HG02798 (cell line): ENCODE measurements around the gene SLC22A24.
"Not testable (repeated sequence)": the region's sequence is repeated elsewhere in the genome, so short reads cannot be mapped to it uniquely, and the experiment has no call there.

Experiments used
- ATAC-seq: cut with Tn5 transposase; IDR thresholded peaks from one replicate; pipeline ENCODE4 v1.9.1; 2021; ENCODE audit warnings: mild to moderate bottlenecking; ENCODE audit not compliant: unreplicated experiment, poor library complexity

The SLC22A24 gene, protein sequence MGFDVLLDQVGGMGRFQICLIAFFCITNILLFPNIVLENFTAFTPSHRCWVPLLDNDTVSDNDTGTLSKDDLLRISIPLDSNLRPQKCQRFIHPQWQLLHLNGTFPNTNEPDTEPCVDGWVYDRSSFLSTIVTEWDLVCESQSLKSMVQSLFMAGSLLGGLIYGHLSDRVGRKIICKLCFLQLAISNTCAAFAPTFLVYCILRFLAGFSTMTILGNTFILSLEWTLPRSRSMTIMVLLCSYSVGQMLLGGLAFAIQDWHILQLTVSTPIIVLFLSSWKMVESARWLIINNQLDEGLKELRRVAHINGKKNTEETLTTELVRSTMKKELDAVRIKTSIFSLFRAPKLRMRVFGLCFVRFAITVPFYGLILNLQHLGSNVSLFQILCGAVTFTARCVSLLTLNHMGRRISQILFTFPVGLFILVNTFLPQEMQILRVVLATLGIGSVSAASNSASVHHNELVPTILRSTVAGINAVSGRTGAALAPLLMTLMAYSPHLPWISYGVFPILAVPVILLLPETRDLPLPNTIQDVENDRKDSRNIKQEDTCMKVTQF

DNA sequence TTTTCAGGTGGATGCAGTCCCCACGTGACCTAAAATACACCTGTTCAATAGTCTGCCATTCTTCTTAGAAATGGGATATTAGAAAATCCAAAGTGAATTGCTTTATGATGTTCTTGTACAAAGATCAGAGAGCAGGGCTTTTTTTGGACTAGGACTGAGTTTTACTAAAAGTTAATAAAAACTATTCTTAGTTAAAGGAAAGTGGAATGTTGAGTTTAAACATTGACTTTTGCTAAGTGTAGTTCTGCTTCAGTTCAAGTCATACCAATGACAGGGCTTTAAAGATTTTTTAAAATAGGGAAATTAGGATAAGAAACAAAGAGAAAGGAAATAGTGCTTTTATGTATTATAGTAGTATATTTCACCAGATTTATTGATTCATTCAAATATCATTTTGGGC lies at the start of gene SLC22A24:
SLC22A24 (minus strand) TSS at position 101 of the 400 bp plus-strand sequence. CDS start 442 bp downstream, outside the sequence.
- ATAC-seq = no peak

- ATAC-seq = no peak
These were observed 36.5 kb upstream of the SLC22A24 start for GRCh38 chr11:63180536-63180935.

GRCh38 chr11:63179432-63180041 lies 35.5 kb upstream of the SLC22A24 start:
- no peak for ATAC-seq

DNA sequence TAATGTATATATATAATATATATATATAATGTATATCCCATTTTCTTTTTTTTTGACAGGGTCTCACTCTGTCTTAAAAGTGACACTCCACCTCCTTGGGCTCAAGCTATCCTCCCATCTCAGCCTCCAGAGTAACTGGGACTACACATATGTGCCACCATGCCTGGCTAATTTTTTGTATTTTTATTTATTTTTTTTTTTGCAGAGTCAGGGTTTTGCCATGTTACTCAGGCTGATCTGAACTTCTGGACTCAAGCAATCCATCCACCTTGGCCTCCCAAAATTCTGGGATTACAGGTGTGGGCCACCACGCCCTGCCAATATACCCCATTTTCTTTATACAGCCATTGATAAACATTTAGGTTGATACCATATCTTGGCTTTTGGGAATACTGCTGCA lies 33.9 kb upstream of the SLC22A24 start:
- ATAC-seq = no peak

GRCh38 chr11:63165706-63166310 lies 21.8 kb upstream of the SLC22A24 start:
- no peak for ATAC-seq

DNA sequence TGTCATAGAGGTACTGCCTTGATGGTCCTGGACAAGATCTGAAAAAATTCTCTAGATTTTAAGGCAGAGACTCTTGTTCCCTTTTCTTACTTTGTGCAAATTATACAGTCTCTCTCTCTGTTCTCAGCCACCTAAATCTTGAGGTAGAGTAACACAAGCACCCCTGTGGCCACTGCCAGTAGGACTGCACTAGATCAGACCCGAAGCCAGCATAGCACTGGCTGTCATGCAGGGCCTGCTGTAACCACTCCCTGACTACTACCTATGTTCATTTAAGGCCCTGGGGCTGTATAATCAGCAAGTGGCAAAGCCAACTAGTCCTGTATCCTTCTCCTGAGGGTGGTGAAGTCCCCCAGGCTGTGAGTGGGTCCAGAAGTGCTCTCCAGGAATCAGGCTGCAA lies 11.8 kb upstream of the SLC22A24 start:
- no peak for ATAC-seq

DNA sequence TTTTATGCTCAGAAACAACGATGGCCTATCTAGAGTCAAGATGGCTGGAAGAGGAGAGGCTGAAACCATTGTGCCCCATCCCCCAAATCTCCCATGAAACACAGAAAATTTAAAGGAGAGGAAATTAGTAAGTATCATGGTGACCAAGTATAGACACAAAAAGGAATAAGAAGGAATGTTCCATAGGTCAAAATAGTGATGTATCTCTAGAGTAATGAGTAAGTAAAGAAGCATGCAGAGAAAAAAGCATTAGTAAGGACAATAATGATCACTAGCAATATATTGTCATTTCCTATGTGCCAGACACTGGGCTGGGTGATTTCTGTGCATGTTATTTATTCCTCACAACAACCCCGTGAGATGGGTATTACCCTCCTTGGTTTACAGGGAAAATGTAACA lies 2.6 kb upstream of the SLC22A24 start:
- ATAC-seq = no peak

GRCh38 chr11:63142459-63142858 lies 1.6 kb downstream of the SLC22A24 start:
- no peak for ATAC-seq

GRCh38 chr11:63132985-63133775 lies 10.8 kb downstream of the SLC22A24 start:
- ATAC-seq = no peak

GRCh38 chr11:63099555-63099954 lies 44.5 kb downstream of the SLC22A24 start:
- ATAC-seq = no peak

DNA sequence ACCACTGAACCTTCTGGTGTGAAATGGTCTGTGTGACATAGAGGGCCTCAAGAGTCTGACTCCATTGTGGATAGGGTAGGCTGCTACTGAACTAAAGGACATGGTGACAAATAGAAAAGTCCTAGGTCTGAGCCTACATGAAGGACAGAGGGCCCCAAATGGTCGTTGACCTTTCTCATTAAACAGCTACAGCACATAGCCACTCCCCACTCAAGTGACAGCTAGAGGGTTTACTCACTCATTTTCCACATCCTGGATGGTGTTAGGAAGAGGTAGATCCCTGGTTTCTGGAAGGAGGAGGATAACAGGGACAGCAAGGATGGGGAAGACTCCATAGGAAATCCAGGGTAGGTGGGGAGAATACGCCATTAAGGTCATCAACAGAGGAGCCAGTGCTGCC lies 63.3 kb downstream of the SLC22A24 start:
- ATAC-seq = no peak

GRCh38 chr11:63046203-63046602 lies 97.8 kb downstream of the SLC22A24 start:
- not testable (repeated sequence) for ATAC-seq

DNA sequence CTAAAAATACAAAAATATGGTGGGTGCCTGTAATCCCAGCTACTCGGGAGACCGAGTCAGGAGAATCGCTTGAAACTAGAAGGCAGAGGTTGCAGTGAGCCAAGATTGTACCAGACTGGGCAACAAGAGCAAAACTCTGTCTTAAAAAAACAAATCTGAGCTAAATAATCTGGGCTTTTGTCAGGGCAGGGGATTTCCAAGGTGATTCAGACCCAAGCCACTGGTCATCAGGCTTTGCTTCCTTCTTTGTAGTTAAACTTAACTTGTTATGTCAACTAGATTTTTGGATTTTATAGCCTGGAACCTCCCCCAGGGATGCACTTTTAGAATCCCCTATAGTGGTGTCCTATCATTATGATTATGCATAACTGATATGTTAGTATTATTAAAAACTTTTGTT lies 101.4 kb downstream of the SLC22A24 start:
- ATAC-seq = no peak

GRCh38 chr11:63032457-63032856 lies 111.6 kb downstream of the SLC22A24 start:
- ATAC-seq = no peak
